Caco-2 (cell line): ENCODE results near the gene TMEM151A. TPM values are rescaled to one million over a fixed set of nuclear protein-coding genes. Genes with fewer than 3 reads are reported as not detected.

Experiments
- Bru-seq: library from RNA; stranded (reverse); fragments of 400-500 nt; gene quantifications from one replicate; lab custom pipeline; 2021; lab: Mats Ljungman, UMichigan
- BruChase-seq, 2 experiments: library from RNA; stranded (reverse); fragments of 400-500 nt; gene quantifications; one replicate each; lab custom pipeline; 2021; lab: Mats Ljungman, UMichigan
- BruUV-seq: library from RNA; stranded (reverse); fragments of 400-500 nt; replicated peaks from 2 replicates; lab custom pipeline; 2021; lab: Mats Ljungman, UMichigan
- CTCF ChIA-PET: fragments of 300-600 bp; sonication (Branson Sonifier 250); formaldehyde crosslinking; loops from one replicate; lab custom pipeline; 2022; ENCODE audit warnings: antibody characterized with exemption; lab: Charles Lee
- POLR2A ChIA-PET: fragments of 300-600 bp; sonication (Branson Sonifier 250); formaldehyde crosslinking; loops from one replicate; lab custom pipeline; 2022; ENCODE audit warnings: antibody characterized with exemption; lab: Charles Lee
- DNase-seq, 2 experiments: peaks; one replicate each; pipeline versions ENCODE4 v3.0.0 to v3.0.0-alpha.2; 2020 to 2022
- H3K27me3 ChIP-seq: replicated peaks from 2 replicates; pipeline ENCODE4 v1.6.0; 2011; ENCODE audit warnings: low read length; ENCODE audit not compliant: control insufficient read depth, insufficient read depth
- H3K36me3 ChIP-seq: 2 replicates; pipeline ENCODE4 v1.5.1; 2011; ENCODE audit warnings: low read length; ENCODE audit not compliant: control insufficient read depth, insufficient read depth
- H3K4me1 ChIP-seq: fragments of 250-450 bp; sonication (Bioruptor Pico); 2 replicates; pipeline ENCODE4 v1.5.1; 2020; ENCODE audit warnings: mild to moderate bottlenecking
- H3K4me3 ChIP-seq: 2 replicates; pipeline ENCODE4 v1.5.1; 2011; ENCODE audit warnings: low read depth, mild to moderate bottlenecking, control low read depth, low read length
- H3K9me3 ChIP-seq: fragments of 250-450 bp; sonication (Bioruptor Pico); 2 replicates; pipeline ENCODE4 v1.5.1; 2020; ENCODE audit warnings: mild to moderate bottlenecking, moderate library complexity
- H3K27ac Mint-ChIP-seq: one replicate; pipeline ENCODE4 v1.8.0; 2022; ENCODE audit warnings: mixed read lengths; ENCODE audit not compliant: unreplicated experiment
- H3K27me3 Mint-ChIP-seq: one replicate; pipeline ENCODE4 v1.8.0; 2022; ENCODE audit warnings: mixed read lengths; ENCODE audit not compliant: insufficient read depth, unreplicated experiment
- H3K36me3 Mint-ChIP-seq: one replicate; pipeline ENCODE4 v1.8.0; 2022; ENCODE audit warnings: mild to moderate bottlenecking, mixed read lengths; ENCODE audit not compliant: insufficient read depth, unreplicated experiment
- H3K4me1 Mint-ChIP-seq: one replicate; pipeline ENCODE4 v1.8.0; 2022; ENCODE audit warnings: low read depth, mixed read lengths; ENCODE audit not compliant: unreplicated experiment
- H3K4me3 Mint-ChIP-seq: one replicate; pipeline ENCODE4 v1.8.0; 2022; ENCODE audit warnings: mild to moderate bottlenecking, moderate library complexity, mixed read lengths; ENCODE audit not compliant: unreplicated experiment
- H3K9me3 Mint-ChIP-seq: one replicate; pipeline ENCODE4 v1.8.0; 2022; ENCODE audit warnings: mixed read lengths; ENCODE audit not compliant: unreplicated experiment
- CTCF ChIP-seq, 2 experiments: fragments of 200-600 bp in 1 of 2; IDR thresholded peaks; 1 replicate in 1 of 2; 2 replicates in 1 of 2; pipeline versions ENCODE4 v1.5.1 to v1.8.0; 2011 to 2022; ENCODE audit warnings: antibody characterized with exemption in 1 of 2, control low read depth in 1 of 2, inconsistent platforms in 1 of 2, low read depth in 1 of 2, low read length in 1 of 2, mild to moderate bottlenecking in 1 of 2, moderate library complexity in 1 of 2; ENCODE audit not compliant: insufficient read depth in 1 of 2, severe bottlenecking in 1 of 2, unreplicated experiment in 1 of 2
- intact Hi-C: fragments of 100-400 bp; cut with micrococcal nuclease; formaldehyde crosslinking; loops from one replicate; pipeline ENCODE4 v1.10.0; 2022; ENCODE audit not compliant: unreplicated experiment
- long read RNA-seq: library from polyadenylated mRNA; stranded (forward); transcript quantifications from one replicate; pipeline ENCODE4 v2.0.0, GENCODE V29; 2022
- total RNA-seq: library from RNA; stranded (reverse); gene quantifications from 2 replicates; pipeline ENCODE4 v1.2.3, GENCODE V29; 2022

TMEM151A gene
- total RNA-seq (0.68 and 0.88 TPM in 2 replicates), Bru-seq, nascent RNA (percentile 23 among the genes with signal in this experiment), BruChase-seq, experiment 1, labeled RNA remaining after a 2-hour chase (percentile 23 among the genes with signal in this experiment), BruChase-seq, experiment 2, labeled RNA remaining after a 6-hour chase (percentile 32 among the genes with signal in this experiment)
- long read RNA-seq, partial matches to known transcripts = 0 of 1 reads
- long read RNA-seq, other reads (novel, unspliced or antisense) = 0 of 1 reads

GRCh38 chr11:66291706-66292542, at the start of gene TMEM151A:
TMEM151A (plus strand) TSS chr11:66291894; CDS start chr11:66292014, 120 bp downstream.
- intact Hi-C loops = no loop called here
- Histone ChIP-seq H3K4me1 (peaks cover 23% of the 10 kb centered on the region), H3K9me3 (no peaks in the 10 kb centered on the region), H3K36me3 (peaks cover 1% of the 10 kb centered on the region; the same call in 1 of the 2 replicates), H3K4me3 (peak within 1 kb of the TSS; percentile 49), H3K27me3 (no peaks in the 10 kb centered on the region; the same call in 1 of the 2 replicates)
- H3K27ac Mint-ChIP-seq = peak within 1 kb of the TSS; percentile 29
- peaks cover 27% of the 10 kb centered on the region for H3K36me3 Mint-ChIP-seq
- DNase-seq = peak; percentile 35 to 40
- TF ChIP-seq CTCF (IDR thresholded peaks at IDR 0.05; ENCODE audit: insufficient read depth in 1 of 2, low read depth in 1 of 2, low read length in 1 of 2, severe bottlenecking in 1 of 2, unreplicated experiment in 1 of 2) = no peak
- POLR2A ChIA-PET = interaction anchor here (0.5 kb wide), 1 partner anchor 145 kb away, joined by 3 read pairs; no protein-coding TSS in a partner anchor
- peaks cover 22% of the 10 kb centered on the region for H3K4me1 Mint-ChIP-seq
- CTCF ChIA-PET = interaction anchor here (0.6 to 1.3 kb wide), 3 partner anchors 9 to 128 kb away, joined by 3 to 10 read pairs (median 7); no protein-coding TSS in a partner anchor
- BruUV-seq = no TSS peak
- peaks cover 6% of the 10 kb centered on the region for H3K27me3 Mint-ChIP-seq
- peak within 1 kb of the TSS; percentile 87 for H3K4me3 Mint-ChIP-seq
- no peaks in the 10 kb centered on the region for H3K9me3 Mint-ChIP-seq

- Histone ChIP-seq H3K4me3 (no peak overlapping the region), H3K36me3 (no peaks in the 10 kb centered on the region), H3K4me1 (no peaks in the 10 kb centered on the region), H3K9me3 (no peaks in the 10 kb centered on the region), H3K27me3 (no peaks in the 10 kb centered on the region)
- TF ChIP-seq CTCF (IDR thresholded peaks at IDR 0.05; ENCODE audit: insufficient read depth in 1 of 2, low read depth in 1 of 2, low read length in 1 of 2, severe bottlenecking in 1 of 2, unreplicated experiment in 1 of 2) = no peak
- Mint-ChIP-seq H3K4me3 (no peak overlapping the region), H3K27me3 (no peaks in the 10 kb centered on the region), H3K4me1 (no peaks in the 10 kb centered on the region), H3K36me3 (peaks cover 53% of the 10 kb centered on the region), H3K9me3 (no peaks in the 10 kb centered on the region), H3K27ac (no peak overlapping the region)
- ChIA-PET POLR2A (no interaction called here), CTCF (no interaction called here)
- no TSS peak for BruUV-seq
- DNase-seq = no peak
- intact Hi-C loops = no loop called here
Observed at GRCh38 chr11:66242095-66242765, 49.5 kb upstream of the TMEM151A start.
